Upper lobe of right lung (tissue), 1 donor: ENCODE measurements around the gene PWP1. TPM values are rescaled to one million over a fixed set of nuclear protein-coding genes. Genes with fewer than 3 reads are reported as not detected.

ENCODE experiments used
- ATAC-seq: fragments of 200-7000 bp; cut with Tn5 transposase; one replicate; pipeline ENCODE4 v1.9.1; 2020; ENCODE audit warnings: mild to moderate bottlenecking, moderate library complexity
- DNase-seq: peaks from one replicate; pipeline ENCODE4 v3.0.0-alpha.2; 2020
- H3K27ac ChIP-seq: fragments of 200-600 bp; one replicate; pipeline ENCODE4 v1.8.0; 2022
- H3K27me3 ChIP-seq: fragments of 200-600 bp; one replicate; pipeline ENCODE4 v1.8.0; 2022; ENCODE audit warnings: mild to moderate bottlenecking
- H3K36me3 ChIP-seq: fragments of 200-600 bp; one replicate; pipeline ENCODE4 v1.8.0; 2022
- H3K4me1 ChIP-seq: fragments of 200-600 bp; one replicate; pipeline ENCODE4 v1.8.0; 2022
- H3K4me3 ChIP-seq: fragments of 200-600 bp; one replicate; pipeline ENCODE4 v1.8.0; 2022; ENCODE audit warnings: mild to moderate bottlenecking
- H3K9me3 ChIP-seq: fragments of 200-600 bp; one replicate; pipeline ENCODE4 v1.8.0; 2022
- intact Hi-C: fragments of 100-400 bp; cut with DNase I; formaldehyde crosslinking; loops from one replicate; pipeline ENCODE4 v1.11.0; 2022
- total RNA-seq: library from RNA; stranded (reverse); fragmentation: NEBNext Ultra II Directional; extraction: Animal tissue kit (Norgen Biotek cat#: 25700); gene quantifications from one replicate; pipeline ENCODE4 v1.2.1, GENCODE V29; 2021
- TF ChIP-seq, protein P1 (sequence below): fragments of 200-600 bp; IDR thresholded peaks from one replicate; pipeline ENCODE4 v1.8.0; 2022; ENCODE audit warnings: antibody characterized with exemption
- donor health status: DM: no; HTN: yes; CAD: no; lungs with severe emphysema.

PWP1 gene
- total RNA-seq, 1 donor from 2014 or later, result 25.8 TPM

DNA sequence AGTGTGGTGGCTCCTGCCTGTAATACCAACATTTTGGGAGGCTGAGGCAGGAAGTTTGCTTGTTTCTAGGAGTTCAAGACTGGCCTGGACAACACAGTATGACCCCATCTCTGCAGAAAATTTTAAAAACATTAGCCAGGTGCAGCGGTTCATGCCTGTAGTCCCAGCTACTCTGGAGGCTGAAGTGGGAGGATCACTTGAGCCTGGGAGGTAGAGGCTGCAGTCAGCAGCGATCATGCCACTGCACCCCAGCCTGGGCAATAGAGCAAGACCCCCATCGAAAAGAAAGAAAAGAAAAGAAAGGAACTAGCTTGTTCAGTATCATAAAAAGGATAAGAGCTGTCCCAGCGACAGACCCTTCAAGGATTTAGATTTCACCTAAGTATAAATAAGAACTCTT, 18.1 kb upstream of the PWP1 start:
- Histone ChIP-seq H3K9me3 (no peaks in the 10 kb centered on the region), H3K27ac (no peak overlapping the region), H3K36me3 (no peaks in the 10 kb centered on the region), H3K4me1 (no peaks in the 10 kb centered on the region), H3K27me3 (peaks cover 31% of the 10 kb centered on the region), H3K4me3 (no peak overlapping the region)
- DNase-seq (no peak), ATAC-seq (no peak)
- intact Hi-C loops, result no loop called here
- TF ChIP-seq, protein P1, sequence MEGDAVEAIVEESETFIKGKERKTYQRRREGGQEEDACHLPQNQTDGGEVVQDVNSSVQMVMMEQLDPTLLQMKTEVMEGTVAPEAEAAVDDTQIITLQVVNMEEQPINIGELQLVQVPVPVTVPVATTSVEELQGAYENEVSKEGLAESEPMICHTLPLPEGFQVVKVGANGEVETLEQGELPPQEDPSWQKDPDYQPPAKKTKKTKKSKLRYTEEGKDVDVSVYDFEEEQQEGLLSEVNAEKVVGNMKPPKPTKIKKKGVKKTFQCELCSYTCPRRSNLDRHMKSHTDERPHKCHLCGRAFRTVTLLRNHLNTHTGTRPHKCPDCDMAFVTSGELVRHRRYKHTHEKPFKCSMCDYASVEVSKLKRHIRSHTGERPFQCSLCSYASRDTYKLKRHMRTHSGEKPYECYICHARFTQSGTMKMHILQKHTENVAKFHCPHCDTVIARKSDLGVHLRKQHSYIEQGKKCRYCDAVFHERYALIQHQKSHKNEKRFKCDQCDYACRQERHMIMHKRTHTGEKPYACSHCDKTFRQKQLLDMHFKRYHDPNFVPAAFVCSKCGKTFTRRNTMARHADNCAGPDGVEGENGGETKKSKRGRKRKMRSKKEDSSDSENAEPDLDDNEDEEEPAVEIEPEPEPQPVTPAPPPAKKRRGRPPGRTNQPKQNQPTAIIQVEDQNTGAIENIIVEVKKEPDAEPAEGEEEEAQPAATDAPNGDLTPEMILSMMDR, result no peak

DNA sequence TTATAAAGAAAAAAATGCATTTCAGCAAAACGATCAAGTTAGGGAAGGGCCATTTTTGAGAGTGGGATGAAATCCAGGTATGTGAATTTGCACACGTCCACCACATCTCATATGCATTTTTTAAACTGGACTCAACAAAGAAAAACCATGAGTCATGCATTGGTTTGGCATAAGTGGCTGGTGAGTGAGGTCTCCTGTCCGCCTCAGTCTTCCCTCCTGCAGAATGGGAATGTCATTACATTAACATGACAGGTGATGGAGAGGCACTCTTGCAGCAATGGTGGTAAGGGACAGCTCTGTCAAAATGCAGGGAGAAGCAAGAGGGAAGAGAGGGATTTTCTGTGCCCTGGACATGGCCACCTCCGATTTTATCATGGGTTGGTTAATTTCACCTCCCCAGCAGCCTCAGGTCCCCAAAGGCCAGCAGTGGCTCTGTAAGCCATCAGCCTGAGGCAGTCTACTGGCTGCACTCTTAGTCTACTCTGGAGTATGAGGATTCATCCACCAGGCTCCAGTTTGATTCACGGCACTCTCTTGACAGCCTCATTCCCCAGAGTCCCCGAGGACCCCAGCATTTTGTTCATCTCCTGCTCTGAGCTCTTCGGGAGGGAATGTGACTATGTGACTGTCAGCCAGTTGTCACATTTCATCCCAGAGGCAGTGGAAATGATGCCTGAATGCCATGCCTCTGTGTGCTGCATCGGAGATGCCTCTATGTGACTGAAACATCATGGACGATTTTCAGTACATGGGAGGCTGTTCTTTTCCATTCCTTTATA, 17.1 kb upstream of the PWP1 start:
- peaks cover 31% of the 10 kb centered on the region for H3K27me3 ChIP-seq
- H3K9me3 ChIP-seq, result no peaks in the 10 kb centered on the region
- ATAC-seq, result no peak
- no peaks in the 10 kb centered on the region for H3K36me3 ChIP-seq
- DNase-seq, result no peak
- no peak overlapping the region for H3K4me3 ChIP-seq
- intact Hi-C loops, result no loop called here
- no peak overlapping the region for H3K27ac ChIP-seq
- no peaks in the 10 kb centered on the region for H3K4me1 ChIP-seq
- TF ChIP-seq, protein P1, result no peak

DNA sequence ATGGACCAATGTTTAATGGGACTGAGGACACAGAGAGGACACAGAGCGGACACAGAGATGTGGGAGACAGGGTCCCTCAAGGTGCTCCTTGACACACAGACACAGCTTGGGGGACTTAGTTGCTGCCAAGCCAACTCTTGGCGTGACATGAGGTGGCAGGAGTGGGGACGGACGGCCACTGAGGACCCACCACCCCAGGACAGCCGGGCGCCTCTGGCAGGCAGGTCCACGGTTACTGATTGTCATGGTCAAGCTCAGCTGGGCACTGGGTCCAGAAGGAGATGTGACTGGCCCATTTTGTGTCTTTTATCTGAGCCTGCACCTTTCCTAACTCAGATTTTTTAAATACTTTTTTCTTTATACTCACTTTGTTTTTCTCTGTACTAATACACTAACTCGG, 15.7 kb upstream of the PWP1 start:
- Histone ChIP-seq H3K9me3 (no peaks in the 10 kb centered on the region), H3K27ac (no peak overlapping the region), H3K36me3 (no peaks in the 10 kb centered on the region), H3K4me3 (no peak overlapping the region), H3K27me3 (peaks cover 24% of the 10 kb centered on the region), H3K4me1 (no peaks in the 10 kb centered on the region)
- ATAC-seq (no peak), DNase-seq (no peak)
- intact Hi-C loops, result loop anchor here (10.0 kb wide), 1 partner anchor 215 kb away; no protein-coding TSS in a partner anchor
- TF ChIP-seq, protein P1, result no peak

DNA sequence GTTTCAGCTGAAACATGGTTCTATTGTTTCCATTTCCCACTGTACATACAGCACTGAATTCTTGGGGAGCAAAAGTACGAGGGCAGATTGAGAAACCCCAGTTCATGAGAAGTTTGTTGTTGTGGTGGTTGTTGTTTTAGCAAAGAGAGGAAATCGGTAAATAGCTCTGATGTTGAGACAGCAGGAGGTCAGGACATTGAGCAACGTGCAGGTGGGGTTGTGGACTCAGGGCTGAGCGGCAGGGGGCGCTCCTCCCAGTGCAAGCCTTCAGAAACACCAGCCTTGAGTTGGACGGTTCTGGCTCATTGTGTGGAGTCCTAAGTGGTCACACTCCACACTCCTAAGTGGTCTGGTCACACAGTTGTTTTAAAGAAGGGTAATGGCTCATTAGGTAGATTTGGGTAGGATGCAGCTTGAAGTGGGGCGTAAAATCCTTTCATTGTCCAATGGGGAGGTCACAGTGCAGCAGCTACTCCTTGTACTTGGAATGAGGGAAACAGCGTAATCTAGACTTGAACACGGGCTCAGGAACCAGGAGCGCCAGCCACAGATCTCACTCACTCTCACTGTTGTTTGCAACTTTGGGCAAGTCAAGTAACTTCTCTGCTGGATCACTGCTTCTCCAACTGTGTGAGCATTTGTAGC, 14.5 kb upstream of the PWP1 start:
- DNase-seq, result no peak

DNA sequence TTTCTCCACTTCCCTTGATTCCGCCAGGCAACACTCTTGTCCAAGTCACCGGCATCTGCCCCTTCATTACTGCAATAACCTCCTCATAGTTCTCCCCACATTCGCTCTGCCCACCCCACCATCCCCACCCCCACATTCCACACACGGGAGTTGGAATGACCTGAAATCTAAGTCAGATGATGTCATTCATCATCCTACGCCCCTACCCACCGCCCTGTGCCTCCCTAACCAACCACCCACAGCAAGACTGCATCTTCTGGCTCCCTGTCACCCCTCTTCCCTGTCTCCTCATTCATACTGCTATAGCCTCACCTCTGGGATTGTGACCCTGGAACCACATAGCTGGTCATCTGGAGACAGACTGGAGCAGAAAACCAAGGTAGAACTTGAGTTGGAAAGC, 7.9 kb upstream of the PWP1 start:
- H3K27me3 ChIP-seq, result peaks cover 12% of the 10 kb centered on the region
- DNase-seq (no peak), ATAC-seq (no peak)
- intact Hi-C loops, result loop anchor here (10.0 kb wide), 1 partner anchor 207 kb away; no protein-coding TSS in a partner anchor
- no peaks in the 10 kb centered on the region for H3K36me3 ChIP-seq
- H3K9me3 ChIP-seq, result no peaks in the 10 kb centered on the region
- TF ChIP-seq, protein P1, result no peak
- no peaks in the 10 kb centered on the region for H3K4me1 ChIP-seq
- H3K27ac ChIP-seq, result no peak overlapping the region
- no peak overlapping the region for H3K4me3 ChIP-seq

More for the DNA sequence above, 14.5 kb upstream of the PWP1 start:
- Histone ChIP-seq H3K9me3 (no peaks in the 10 kb centered on the region), H3K4me1 (no peaks in the 10 kb centered on the region), H3K27ac (no peak overlapping the region), H3K4me3 (no peak overlapping the region), H3K36me3 (no peaks in the 10 kb centered on the region), H3K27me3 (peaks cover 19% of the 10 kb centered on the region)
- intact Hi-C loops, result loop anchor here (10.0 kb wide), 1 partner anchor 214 kb away; no protein-coding TSS in a partner anchor
- TF ChIP-seq, protein P1, result peak; percentile 50
- ATAC-seq, result peak; percentile 78
